Measurements from ENCODE around the gene CLPSL2.

DNA sequence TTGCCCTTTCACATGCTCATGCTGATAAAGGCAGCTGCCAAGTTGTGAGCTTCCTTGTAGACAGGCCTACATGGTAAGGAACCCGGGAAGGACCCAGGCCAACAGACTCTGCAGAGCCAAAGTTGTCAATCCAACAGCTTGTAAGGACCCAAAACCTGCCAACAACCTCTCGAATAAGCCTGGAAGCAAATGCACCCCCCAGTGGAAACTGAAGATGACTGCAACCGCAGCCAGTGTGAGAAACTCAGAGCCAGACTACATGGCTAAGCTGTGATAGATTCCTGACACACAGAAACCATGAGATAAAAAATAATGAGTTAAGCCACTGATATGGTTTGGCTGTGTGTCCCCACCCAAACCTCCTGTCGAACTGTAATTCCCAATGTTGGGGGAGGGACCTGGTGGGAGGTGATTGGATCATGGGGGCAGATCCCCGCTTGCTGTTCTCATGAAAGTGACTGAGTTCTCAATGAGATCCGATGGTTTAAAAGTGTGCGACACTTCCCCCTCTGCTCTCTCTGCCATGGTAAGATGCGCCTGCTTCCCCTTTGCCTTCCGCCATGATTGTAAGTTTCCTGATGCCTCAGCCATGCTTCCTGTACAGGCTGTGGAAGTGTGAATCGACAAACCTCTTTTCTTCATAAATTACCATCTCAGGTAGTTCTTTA lies 18.8 kb upstream of the CLPSL2 start:
- no peak for TF ChIP-seq FOXM1 (IDR thresholded peaks at IDR 0.05; ENCODE audit: low read depth, low read length)
- TF ChIP-seq SMC3 (IDR thresholded peaks at IDR 0.05; ENCODE audit: borderline replicate concordance, low read length): peak; percentile 14; the same call in 1 of the 2 replicates
- no peak for TF ChIP-seq DPF2 (IDR thresholded peaks at IDR 0.05)
- no peak for TF ChIP-seq HCFC1 (IDR thresholded peaks at IDR 0.05; ENCODE audit: low read length)
- no peak for TF ChIP-seq BHLHE40 (IDR thresholded peaks at IDR 0.05; ENCODE audit: borderline replicate concordance in 1 of 2, low read depth in 2 of 2, low read length in 1 of 2)
